22Rv1 (cell line): ENCODE results near the gene ST7L.
A peak's percentile ranks its signal among the peaks of the same experiment; 100 is the strongest.

Experiments used
- CTCF ChIP-seq: fragments of 450-650 bp; IDR thresholded peaks from 2 replicates; pipeline ENCODE4 v1.5.1; 2017; ENCODE audit warnings: mild to moderate bottlenecking
- ZFX ChIP-seq: fragments of 450-650 bp; IDR thresholded peaks from 2 replicates; pipeline ENCODE4 v1.6.1; 2017; ENCODE audit warnings: antibody characterized with exemption, borderline replicate concordance

GRCh38 chr1:112501810-112502641 lies 116.9 kb downstream of the ST7L start:
- TF ChIP-seq CTCF: peak; percentile 84
- no peak for TF ChIP-seq ZFX
